Measurements from ENCODE around the gene FOXQ1. TPM values are rescaled to one million over a fixed set of nuclear protein-coding genes. Genes with fewer than 3 reads are reported as not detected.

Gene FOXQ1
- total and polyA plus RNA-seq, 8 donors: 1.4 to 14.8 (median 3.6) TPM

- TF ChIP-seq, protein P1, sequence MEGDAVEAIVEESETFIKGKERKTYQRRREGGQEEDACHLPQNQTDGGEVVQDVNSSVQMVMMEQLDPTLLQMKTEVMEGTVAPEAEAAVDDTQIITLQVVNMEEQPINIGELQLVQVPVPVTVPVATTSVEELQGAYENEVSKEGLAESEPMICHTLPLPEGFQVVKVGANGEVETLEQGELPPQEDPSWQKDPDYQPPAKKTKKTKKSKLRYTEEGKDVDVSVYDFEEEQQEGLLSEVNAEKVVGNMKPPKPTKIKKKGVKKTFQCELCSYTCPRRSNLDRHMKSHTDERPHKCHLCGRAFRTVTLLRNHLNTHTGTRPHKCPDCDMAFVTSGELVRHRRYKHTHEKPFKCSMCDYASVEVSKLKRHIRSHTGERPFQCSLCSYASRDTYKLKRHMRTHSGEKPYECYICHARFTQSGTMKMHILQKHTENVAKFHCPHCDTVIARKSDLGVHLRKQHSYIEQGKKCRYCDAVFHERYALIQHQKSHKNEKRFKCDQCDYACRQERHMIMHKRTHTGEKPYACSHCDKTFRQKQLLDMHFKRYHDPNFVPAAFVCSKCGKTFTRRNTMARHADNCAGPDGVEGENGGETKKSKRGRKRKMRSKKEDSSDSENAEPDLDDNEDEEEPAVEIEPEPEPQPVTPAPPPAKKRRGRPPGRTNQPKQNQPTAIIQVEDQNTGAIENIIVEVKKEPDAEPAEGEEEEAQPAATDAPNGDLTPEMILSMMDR (IDR thresholded peaks at IDR 0.05): no peak
- ATAC-seq (no peak), FAIRE-seq (no peak), DNase-seq (no peak)
- no peaks in the 10 kb centered on the region for H3K9me3 ChIP-seq
- no peaks in the 10 kb centered on the region for H3K4me1 ChIP-seq
- WGBS, 2 donors: 78 to 84% methylated on average over 9 of the region's 9 CpGs
- intact Hi-C loops (cut with DNase I): no loop called here
- H3K4me3 ChIP-seq: no peak overlapping the region
- no peaks in the 10 kb centered on the region for H3K36me3 ChIP-seq
- no peak overlapping the region for H3K27ac ChIP-seq
- peaks cover 0 to 3% (median 0%) of the 10 kb centered on the region in 4 donors for H3K27me3 ChIP-seq
Measured at GRCh38 chr6:1362643-1363042, 50.7 kb downstream of the FOXQ1 start.

DNA sequence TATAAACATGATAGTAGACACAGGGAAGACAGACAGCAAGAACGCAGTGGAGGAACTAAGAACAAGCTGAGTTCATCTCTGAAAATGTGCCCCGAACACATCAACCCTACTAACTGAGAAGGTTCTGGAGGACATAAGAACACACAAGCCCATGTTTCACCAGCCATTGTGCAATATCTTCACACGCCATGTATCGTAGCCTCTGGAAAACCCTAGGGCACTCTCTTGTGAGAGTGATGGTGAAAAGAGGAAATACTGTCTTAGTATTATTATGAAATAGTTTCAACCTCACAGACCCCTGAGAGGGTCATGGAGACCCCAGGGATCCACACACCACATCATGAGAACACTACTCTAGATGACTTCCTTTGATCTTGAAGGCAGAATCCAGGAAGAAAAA, 51.4 kb downstream of the FOXQ1 start:
- no peak for FAIRE-seq
- no peak overlapping the region for H3K27ac ChIP-seq
- intact Hi-C loops (cut with DNase I): no loop called here
- 70 to 90% methylated on average over 4 of the region's 4 CpGs for WGBS, 2 donors
- no peak overlapping the region for H3K4me3 ChIP-seq
- peak in 1 of 4 donors; percentile 29 for ATAC-seq
- no peaks in the 10 kb centered on the region for H3K4me1 ChIP-seq
- H3K9me3 ChIP-seq: no peaks in the 10 kb centered on the region
- no peaks in the 10 kb centered on the region for H3K36me3 ChIP-seq
- H3K27me3 ChIP-seq: peaks cover 0 to 3% (median 0%) of the 10 kb centered on the region in 4 donors
- no peak for DNase-seq
- TF ChIP-seq, protein P1 (IDR thresholded peaks at IDR 0.05): no peak

- no peak for DNase-seq
- Histone ChIP-seq H3K36me3 (no peaks in the 10 kb centered on the region), H3K4me1 (no peaks in the 10 kb centered on the region), H3K27ac (no peak overlapping the region), H3K4me3 (no peak overlapping the region), H3K27me3 (peaks cover 0 to 3% (median 0%) of the 10 kb centered on the region in 4 donors), H3K9me3 (no peaks in the 10 kb centered on the region)
- 41 to 50% methylated on average over 16 of the region's 16 CpGs for WGBS, 2 donors
- TF ChIP-seq, protein P1 (IDR thresholded peaks at IDR 0.05): no peak
- ATAC-seq: peak in 3 of 4 donors; percentile 59 to 70 (median 65)
- intact Hi-C loops (cut with DNase I): no loop called here
- FAIRE-seq: no peak
Measured at GRCh38 chr6:1363729-1364572, 52.1 kb downstream of the FOXQ1 start.

Other genes starting within 250 kb of the FOXQ1 start
- gene FOXF2, start 77.5 kb downstream of the FOXQ1 start, total RNA-seq: under 1 TPM; 0.12 to 0.90 (median 0.35) TPM
- gene FOXF2, start 77.5 kb downstream of the FOXQ1 start, polyA plus RNA-seq: under 1 TPM; 0.23 to 0.82 TPM